GM19468 (cell line): ENCODE data around the gene STH.

Experiments
- ATAC-seq: cut with Tn5 transposase; IDR thresholded peaks from one replicate; pipeline ENCODE4 v1.9.1; 2021; ENCODE audit warnings: mild to moderate bottlenecking, moderate library complexity, moderate number of reproducible peaks; ENCODE audit not compliant: unreplicated experiment; ENCODE audit errors: extremely low read depth

Gene STH

DNA sequence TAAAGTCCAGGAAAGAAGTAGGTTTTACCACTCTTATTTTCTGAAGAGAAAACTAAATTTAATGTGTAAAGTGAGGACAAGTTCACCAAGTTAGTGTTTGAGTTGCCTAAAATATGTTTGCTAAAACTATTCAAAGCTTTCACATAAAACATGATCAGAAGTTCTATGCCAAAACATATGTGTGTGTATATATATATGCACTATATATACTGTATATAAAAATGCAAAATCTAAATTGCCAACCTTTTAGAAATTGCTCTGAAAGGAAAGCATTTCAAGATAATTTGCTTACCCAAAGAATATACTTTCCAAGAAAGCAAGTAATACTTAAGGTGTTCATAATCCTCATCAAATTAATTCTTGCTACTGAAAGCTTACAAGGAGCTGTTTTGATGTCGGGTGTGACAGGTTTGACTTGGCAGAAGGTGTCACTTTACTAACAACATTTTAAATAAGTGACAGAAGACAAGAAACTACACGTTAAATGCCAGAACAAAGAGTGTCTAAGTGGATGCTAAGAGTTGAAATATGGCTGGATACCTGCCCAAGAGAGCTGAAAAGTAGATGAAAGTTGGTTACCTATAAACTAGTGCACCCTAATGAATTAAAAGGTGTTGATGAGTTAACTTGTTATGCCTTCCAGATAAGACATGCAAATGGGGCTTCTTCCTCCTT lies 32.3 kb upstream of the STH start:
- ATAC-seq, result no peak

GRCh38 chr17:45967378-45967777 lies 31.7 kb upstream of the STH start:
- ATAC-seq, result no peak

- no peak for ATAC-seq
Observed at GRCh38 chr17:45968732-45969131, 30.3 kb upstream of the STH start.

GRCh38 chr17:45969726-45970125 lies 29.3 kb upstream of the STH start:
- ATAC-seq, result no peak

DNA sequence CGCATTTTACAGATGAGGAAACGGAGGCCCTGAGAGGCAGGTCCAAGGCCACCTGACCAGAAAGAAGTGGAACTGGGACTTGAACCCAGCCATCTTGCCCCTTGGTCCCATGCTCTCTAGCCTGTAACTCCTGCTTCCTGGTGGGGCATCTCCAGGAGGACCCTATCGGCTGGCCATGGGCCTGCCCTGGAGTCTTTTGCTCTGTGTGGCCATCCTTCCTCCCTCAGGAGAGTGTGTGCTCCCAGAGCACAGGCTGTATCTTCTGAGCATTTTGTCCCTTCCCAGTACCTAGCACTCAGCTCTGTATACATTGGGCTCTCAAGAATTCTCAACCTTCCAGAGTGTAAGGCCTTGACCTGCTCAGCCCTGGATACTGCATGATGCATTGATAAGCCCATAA lies 28.4 kb upstream of the STH start:
- no peak for ATAC-seq

- ATAC-seq, result no peak
Observed at GRCh38 chr17:45971698-45972141, 27.3 kb upstream of the STH start.

DNA sequence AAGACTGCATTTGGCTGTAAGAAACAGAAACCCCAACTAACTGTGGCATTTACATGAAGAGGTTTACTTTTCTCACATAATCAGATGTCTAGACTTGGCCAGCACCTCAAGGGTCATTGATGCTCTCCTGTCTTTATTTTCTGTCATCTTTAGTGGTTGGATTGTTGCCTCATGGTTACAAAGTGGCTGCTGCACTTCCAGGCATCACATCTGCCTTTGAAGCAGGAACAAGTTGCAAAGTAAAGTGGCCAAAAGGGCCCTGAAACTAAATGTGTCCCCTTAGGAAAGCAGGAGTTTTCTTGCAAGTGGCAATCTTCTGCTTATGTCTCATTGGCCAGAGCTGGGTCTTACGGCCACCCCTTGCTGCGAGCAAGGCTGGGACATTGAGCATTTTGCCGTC lies 26.5 kb upstream of the STH start:
- no peak for ATAC-seq

DNA sequence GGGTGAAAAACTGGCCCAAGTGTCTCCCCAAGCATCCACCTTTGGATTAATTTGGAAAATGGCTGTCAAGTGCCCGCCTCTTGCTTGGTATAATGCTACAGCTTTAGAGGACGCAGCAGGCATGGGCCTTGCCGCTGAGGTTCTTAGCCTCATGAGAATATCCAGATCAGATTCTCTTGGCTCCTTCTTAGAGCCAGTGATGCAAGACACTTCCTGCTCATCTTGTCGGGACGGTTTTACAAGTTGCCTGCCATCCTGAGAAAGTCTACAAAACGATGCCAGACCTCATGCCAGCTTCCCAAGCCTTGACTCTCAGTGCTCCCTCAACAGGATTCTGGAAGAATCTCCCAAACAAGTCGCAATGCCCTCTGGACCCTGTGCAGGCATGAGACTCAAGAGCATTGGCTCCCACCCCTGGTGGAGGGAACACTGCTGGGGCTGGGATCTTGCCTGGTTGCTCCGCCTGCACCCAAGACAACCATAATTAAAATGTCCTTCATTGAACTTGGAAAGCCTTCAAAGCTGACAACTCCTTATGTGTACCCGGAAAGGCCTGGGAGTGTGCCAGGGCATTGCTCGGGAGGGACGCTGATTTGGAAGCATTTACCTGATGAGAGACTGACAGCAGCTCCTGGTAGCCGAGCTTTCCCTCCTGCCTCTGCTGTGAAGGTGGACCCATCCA lies 25.8 kb upstream of the STH start:
- no peak for ATAC-seq

DNA sequence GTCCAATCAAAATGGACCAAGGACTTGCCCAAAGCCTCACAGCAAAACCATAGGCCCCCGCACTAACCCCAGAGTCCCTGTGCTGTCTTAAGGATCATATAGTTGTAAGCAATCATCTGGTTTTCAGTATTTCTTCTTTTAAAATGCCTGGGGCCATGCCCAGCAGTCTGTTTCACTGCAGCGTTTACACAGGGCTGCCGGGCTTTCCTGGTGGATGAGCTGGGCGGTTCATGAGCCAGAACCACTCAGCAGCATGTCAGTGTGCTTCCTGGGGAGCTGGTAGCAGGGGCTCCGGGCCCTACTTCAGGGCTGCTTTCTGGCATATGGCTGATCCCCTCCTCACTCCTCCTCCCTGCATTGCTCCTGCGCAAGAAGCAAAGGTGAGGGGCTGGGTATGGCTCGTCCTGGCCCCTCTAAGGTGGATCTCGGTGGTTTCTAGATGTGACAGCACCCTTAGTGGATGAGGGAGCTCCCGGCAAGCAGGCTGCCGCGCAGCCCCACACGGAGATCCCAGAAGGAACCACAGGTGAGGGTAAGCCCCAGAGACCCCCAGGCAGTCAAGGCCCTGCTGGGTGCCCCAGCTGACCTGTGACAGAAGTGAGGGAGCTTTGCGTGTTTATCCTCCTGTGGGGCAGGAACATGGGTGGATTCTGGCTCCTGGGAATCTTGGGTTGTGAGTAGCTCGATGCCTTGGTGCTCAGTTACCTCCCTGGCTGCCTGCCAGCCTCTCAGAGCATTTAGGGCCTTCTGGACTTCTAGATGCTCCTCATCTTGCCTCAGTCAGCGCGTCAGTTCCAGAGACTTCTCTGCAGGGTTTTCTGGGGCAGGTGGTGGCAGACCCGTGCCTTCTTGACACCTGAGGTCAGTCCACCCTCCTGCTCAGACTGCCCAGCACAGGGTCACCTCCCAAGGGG lies 24.8 kb upstream of the STH start:
- no peak for ATAC-seq

DNA sequence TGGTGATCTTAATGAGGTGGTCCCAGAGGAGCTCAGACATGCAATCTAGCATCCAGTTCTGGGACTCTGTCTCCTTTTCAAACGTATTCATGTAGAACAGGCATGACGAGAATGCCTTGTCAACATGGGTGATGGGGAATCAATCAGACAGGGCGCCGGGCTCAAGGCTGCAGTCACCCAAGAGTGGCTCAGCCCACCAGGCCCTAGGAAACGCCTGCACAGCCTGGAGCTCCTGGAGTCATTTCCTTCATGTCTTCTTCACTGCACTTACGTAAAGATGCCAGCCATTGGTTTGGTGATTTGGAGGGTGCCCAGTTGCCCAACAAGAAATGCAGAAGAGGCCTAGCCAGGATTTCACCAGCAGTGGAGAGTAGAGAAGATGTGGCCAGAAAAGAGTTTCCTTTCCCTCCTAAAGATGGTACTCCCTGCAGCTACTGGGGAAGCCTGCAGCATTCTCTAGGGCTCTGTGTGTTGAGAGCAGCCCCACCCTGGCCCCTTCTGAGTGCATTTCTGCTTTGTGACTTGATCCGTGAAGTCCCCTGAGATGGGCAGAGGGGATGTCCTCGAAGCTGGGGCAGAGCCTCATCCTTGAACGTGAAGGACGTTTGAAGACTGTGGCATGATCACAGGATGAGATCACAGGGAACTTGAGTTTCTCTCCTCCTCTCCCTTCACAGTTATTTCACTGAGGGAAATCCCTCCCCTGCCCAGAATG lies 24.0 kb upstream of the STH start:
- ATAC-seq, result no peak

DNA sequence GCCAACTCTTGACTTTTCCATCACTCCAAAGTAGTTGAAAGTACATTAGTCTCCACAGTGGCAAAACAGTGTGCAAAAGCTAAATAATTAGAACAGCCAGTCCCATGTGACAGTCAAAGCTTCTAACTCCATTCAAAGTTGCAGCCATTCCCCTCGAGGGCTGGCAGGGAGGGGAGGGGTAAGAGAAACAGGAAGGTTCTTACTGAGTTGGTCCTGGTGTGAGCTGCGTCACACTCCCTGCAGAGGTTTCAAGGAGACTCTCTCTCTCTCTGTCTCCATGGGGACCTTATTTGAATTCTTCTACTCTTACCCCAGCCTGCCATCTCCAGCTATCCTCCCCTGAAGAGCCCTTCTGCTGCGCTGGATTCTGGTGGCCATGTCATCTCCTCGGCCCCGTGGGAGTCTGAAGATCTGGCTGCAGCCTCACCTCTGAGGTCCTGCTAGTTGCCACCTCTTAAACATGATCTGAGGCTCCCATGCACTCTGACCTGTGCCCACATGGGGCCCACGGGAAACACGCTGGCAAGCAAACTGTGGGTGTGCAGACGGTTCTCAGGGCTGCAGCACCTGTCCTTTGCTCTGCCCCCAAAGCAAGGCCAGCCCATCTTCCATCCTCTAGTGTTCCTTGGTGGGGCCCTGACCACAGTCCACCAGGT lies 23.3 kb upstream of the STH start:
- ATAC-seq, result no peak

- no peak for ATAC-seq
Observed at GRCh38 chr17:45976391-45976754, 22.7 kb upstream of the STH start.

DNA sequence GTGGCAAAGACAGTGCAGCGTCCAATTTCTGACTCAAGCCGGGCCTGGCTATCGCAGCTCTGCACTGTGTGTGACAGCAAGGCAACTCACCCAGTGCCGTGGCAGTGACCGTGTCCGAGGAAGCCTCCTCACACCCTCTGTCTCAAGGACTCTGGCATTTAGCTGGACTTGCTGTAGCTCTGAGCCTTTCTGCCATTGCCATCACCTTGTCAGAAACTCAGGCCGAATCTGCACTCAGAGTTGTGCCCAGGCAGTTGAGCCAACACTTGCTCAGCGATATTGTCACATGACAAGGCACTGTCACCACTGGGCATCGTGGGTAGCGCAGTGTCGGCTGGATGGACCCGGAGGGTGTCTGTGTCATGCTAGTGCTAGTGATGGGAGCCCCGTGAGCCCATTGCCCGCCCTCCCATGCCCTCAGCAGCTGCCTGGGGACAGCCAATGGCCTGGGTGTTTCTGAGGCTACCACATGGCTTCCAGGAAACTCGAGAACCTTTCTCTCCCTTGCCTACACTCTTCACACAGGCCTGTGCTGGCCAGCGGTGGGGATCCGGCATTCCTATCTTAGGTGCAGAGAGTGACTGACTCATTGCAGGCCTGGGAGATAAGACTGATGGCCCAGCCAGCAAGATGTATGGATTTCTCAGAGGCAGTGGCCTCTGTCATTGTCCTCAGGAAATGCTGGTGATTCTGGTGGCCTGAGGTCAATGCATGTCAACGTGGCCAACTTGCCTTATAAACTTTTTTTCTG lies 22.1 kb upstream of the STH start:
- ATAC-seq, result no peak

DNA sequence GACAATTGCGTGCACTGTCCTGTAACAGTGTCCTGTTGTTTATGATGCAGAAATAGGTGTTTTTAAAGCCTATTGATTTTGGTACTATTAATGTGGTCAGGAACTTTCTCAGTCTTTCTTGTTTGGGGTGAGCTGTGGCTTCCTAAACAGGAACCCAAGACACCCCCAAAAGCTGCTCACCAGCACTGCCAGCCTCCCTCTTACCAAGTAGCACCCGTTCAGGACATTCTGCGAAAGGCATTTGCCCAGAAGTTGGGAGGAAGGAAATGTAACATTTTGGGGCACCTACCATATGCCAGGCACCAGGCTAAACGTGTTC lies 21.6 kb upstream of the STH start:
- ATAC-seq, result no peak

- no peak for ATAC-seq
Observed at GRCh38 chr17:45977976-45978626, 20.9 kb upstream of the STH start.

DNA sequence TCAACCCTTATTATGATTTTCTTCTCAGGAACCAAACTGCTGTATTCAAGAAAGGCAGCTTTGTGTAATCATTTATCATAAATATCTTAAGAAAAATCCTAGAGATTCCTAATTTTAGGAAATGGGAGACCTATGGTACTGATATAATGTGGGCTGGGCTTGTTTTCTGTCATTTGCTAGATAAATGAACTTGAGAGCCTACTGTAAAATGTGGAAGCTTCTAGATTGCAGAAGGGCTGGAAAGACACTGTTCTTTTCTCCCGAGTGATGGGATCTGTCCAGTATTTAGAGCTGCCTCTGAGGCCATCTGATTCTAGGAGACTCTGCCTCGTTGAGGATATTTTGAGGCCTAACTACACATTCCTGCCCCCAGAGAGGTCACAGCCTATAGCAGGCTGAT lies 19.9 kb upstream of the STH start:
- no peak for ATAC-seq

GRCh38 chr17:45980855-45981254 lies 18.2 kb upstream of the STH start:
- ATAC-seq, result no peak

DNA sequence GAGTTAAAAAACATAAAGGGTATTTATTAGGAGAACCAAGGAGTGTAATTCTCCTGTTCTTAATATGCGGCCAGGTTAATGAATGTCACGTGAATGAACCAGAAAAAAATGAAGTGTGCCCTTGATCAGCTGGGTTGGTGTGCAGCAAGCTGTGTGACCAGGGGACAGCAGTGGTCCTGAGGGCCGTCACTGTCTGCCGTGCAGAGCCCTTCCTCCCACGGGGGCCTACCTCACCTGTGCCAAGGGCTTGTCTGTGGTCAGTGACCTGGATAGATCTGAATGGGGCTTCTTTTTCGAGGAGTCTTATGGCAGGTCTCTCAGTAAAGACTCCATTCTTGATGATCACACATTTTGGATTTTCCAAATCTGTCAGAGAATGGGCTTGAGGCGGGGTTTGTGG lies 17.7 kb upstream of the STH start:
- no peak for ATAC-seq
